ENCODE results near the gene MAFG. TPM values are rescaled to one million over a fixed set of nuclear protein-coding genes. Genes with fewer than 3 reads are reported as not detected.

MAFG gene
- total and polyA plus RNA-seq, 2 donors (not counting 3 experiments of a cell fraction or from before 2014, with no cell fraction given) = 27.6 to 35.0 TPM

GRCh38 chr17:81877569-81877968 is 50.0 kb downstream of the MAFG start:
- TF ChIP-seq MAX (IDR thresholded peaks at IDR 0.05; ENCODE audit: insufficient read depth, insufficient read length) (no peak), POLR2A (IDR thresholded peaks at IDR 0.05; ENCODE audit: low read depth, low read length) (no peak), POLR2AphosphoS5 (IDR thresholded peaks at IDR 0.05; ENCODE audit: insufficient read depth, low read depth, low read length) (no peak), GATA2 (IDR thresholded peaks at IDR 0.05; ENCODE audit: insufficient read depth, insufficient read length, low read depth, low read length) (no peak), FOS (IDR thresholded peaks at IDR 0.05; ENCODE audit: borderline replicate concordance, insufficient read depth, low read length) (no peak)
- H2AFZ ChIP-seq (ENCODE audit: low read depth, low read length) = no peak overlapping the region
- no TSS peak for BruUV-seq (replicated peaks)
- no peak overlapping the region for H3K4me3 ChIP-seq (replicated peaks in 1 of 3; ENCODE audit: insufficient read depth in 1 of 3, low read depth in 1 of 3, low read length in 3 of 3)
- intact Hi-C loops (cut with micrococcal nuclease) (no loop called here), dilution Hi-C loops (cut with MboI; ENCODE audit: extremely low pct_ligation_motif_present, low sequenced_read_pairs) (no loop called here)
- FAIRE-seq = no peak
- no peak for DNase-seq (ENCODE audit: low read depth, low spot score)
- H3K9me3 ChIP-seq (replicated peaks; ENCODE audit: control insufficient read depth, insufficient read depth, low read length) = no peaks in the 10 kb centered on the region
- H3K9ac ChIP-seq (replicated peaks; ENCODE audit: extremely low read depth, insufficient read depth, low read length) = no peak overlapping the region
- POLR2A ChIA-PET = no interaction called here
- no peaks in the 10 kb centered on the region for H3K27me3 ChIP-seq (ENCODE audit: control insufficient read depth in 2 of 2, insufficient read depth in 2 of 2, low read length in 2 of 2)
- peaks cover 3 to 4% of the 10 kb centered on the region in 2 experiments for H3K36me3 ChIP-seq (ENCODE audit: control insufficient read depth in 2 of 2, extremely low read depth in 1 of 2, insufficient read depth in 2 of 2, low read length in 2 of 2)
- H3K4me2 ChIP-seq (ENCODE audit: insufficient read depth, low read length) = no peak overlapping the region
- H4K20me1 ChIP-seq (replicated peaks; ENCODE audit: control insufficient read depth, extremely low read depth, insufficient read depth, low read length) = no peaks in the 10 kb centered on the region
- H3K79me2 ChIP-seq (ENCODE audit: control insufficient read depth, insufficient read depth, low read length) = no peaks in the 10 kb centered on the region
- H3K9me1 ChIP-seq (replicated peaks; ENCODE audit: control insufficient read depth, extremely low read depth, insufficient read depth, low read length) = no peaks in the 10 kb centered on the region
- CTCF ChIA-PET = no interaction called here
- H3K4me1 ChIP-seq (ENCODE audit: control insufficient read depth, extremely low read depth, insufficient read depth, low read length) = no peaks in the 10 kb centered on the region
- no peak overlapping the region for H3K27ac ChIP-seq (ENCODE audit: insufficient read depth, low read depth, low read length)

- Histone ChIP-seq H2AFZ (ENCODE audit: low read depth, low read length) (peak overlapping the region; percentile 10), H3K4me2 (ENCODE audit: insufficient read depth, low read length) (peak overlapping the region; percentile 40), H3K79me2 (ENCODE audit: control insufficient read depth, insufficient read depth, low read length) (peaks cover 25% of the 10 kb centered on the region), H3K9me1 (replicated peaks; ENCODE audit: control insufficient read depth, extremely low read depth, insufficient read depth, low read length) (no peaks in the 10 kb centered on the region), H3K36me3 (ENCODE audit: control insufficient read depth in 2 of 2, extremely low read depth in 1 of 2, insufficient read depth in 2 of 2, low read length in 2 of 2) (peaks cover 6 to 17% of the 10 kb centered on the region in 2 experiments), H3K9ac (replicated peaks; ENCODE audit: extremely low read depth, insufficient read depth, low read length) (peak overlapping the region; percentile 89), H3K4me3 (replicated peaks in 1 of 3; ENCODE audit: insufficient read depth in 1 of 3, low read depth in 1 of 3, low read length in 3 of 3) (peak overlapping the region; percentile 7 to 77 (median 50)), H3K9me3 (replicated peaks; ENCODE audit: control insufficient read depth, insufficient read depth, low read length) (no peaks in the 10 kb centered on the region), H3K4me1 (ENCODE audit: control insufficient read depth, extremely low read depth, insufficient read depth, low read length) (peaks cover 17% of the 10 kb centered on the region), H4K20me1 (replicated peaks; ENCODE audit: control insufficient read depth, extremely low read depth, insufficient read depth, low read length) (no peaks in the 10 kb centered on the region), H3K27me3 (ENCODE audit: control insufficient read depth in 2 of 2, insufficient read depth in 2 of 2, low read length in 2 of 2) (no peaks in the 10 kb centered on the region), H3K27ac (ENCODE audit: insufficient read depth, low read depth, low read length) (peak overlapping the region; percentile 77)
- TF ChIP-seq GATA2 (IDR thresholded peaks at IDR 0.05; ENCODE audit: insufficient read depth, insufficient read length, low read depth, low read length) (no peak), MAX (IDR thresholded peaks at IDR 0.05; ENCODE audit: insufficient read depth, insufficient read length) (peak; percentile 80), POLR2AphosphoS5 (IDR thresholded peaks at IDR 0.05; ENCODE audit: insufficient read depth, low read depth, low read length) (peak; percentile 91), FOS (IDR thresholded peaks at IDR 0.05; ENCODE audit: borderline replicate concordance, insufficient read depth, low read length) (no peak), CTCF (IDR thresholded peaks at IDR 0.05; ENCODE audit: extremely low read depth in 1 of 2, insufficient read depth in 1 of 2, low read depth in 1 of 2, low read length in 2 of 2) (peak; percentile 6 to 45), MYC (IDR thresholded peaks at IDR 0.05; ENCODE audit: low read depth, low read length) (peak; percentile 99), EZH2 (IDR thresholded peaks at IDR 0.05; ENCODE audit: borderline replicate concordance, low read depth, low read length, severe bottlenecking) (no peak), JUN (IDR thresholded peaks at IDR 0.05; ENCODE audit: borderline replicate concordance, insufficient read depth, insufficient read length, low read depth) (no peak), POLR2A (IDR thresholded peaks at IDR 0.05; ENCODE audit: low read depth, low read length) (peak; percentile 29)
- DNase-seq (ENCODE audit: low read depth, low spot score) = peak; percentile 81
- FAIRE-seq = peak; percentile 84
- dilution Hi-C loops (cut with MboI; ENCODE audit: extremely low pct_ligation_motif_present, low sequenced_read_pairs) = no loop called here
- BruUV-seq (replicated peaks) = TSS peak; percentile 70
- intact Hi-C loops (cut with micrococcal nuclease) = loop anchor here (2.0 kb wide), 2 partner anchors 19 to 39 kb away; partner anchors contain the start of genes ALYREF, ANAPC11 and PCYT2
- POLR2A ChIA-PET = no interaction called here
- CTCF ChIA-PET = interaction anchor here (1.2 to 3.0 kb wide), 3 partner anchors 15 to 151 kb away, joined by 3 to 16 read pairs (median 3); partner anchors contain the start of genes CENPX and LRRC45
Observed at GRCh38 chr17:81871387-81872230, 55.9 kb downstream of the MAFG start.

Measured in endothelial cell of umbilical vein (primary cell).